HepG2 (cell line): ENCODE data around the gene CMTM1. TPM values are rescaled to one million over a fixed set of nuclear protein-coding genes. Genes with fewer than 3 reads are reported as not detected.
A peak's percentile ranks its signal among the peaks of the same experiment; 100 is the strongest.

Source experiments
- ATAC-seq: fragments of 200-7000 bp; cut with Tn5 transposase; 3 replicates; pipeline ENCODE4 v1.9.1; 2020; ENCODE audit warnings: mild to moderate bottlenecking, moderate library complexity
- BruUV-seq: library from RNA; stranded (reverse); fragments of 400-500 nt; replicated peaks from 2 replicates; lab custom pipeline; 2021; lab: Mats Ljungman, UMichigan
- CTCF ChIA-PET: fragments of 300-600 bp; formaldehyde crosslinking; extraction: SDS; loops from one replicate; lab custom pipeline; 2021; ENCODE audit warnings: low total read pairs, inconsistent platforms, low intra/inter-chr PET ratio; lab: Yijun Ruan, JAX
- POLR2A ChIA-PET: fragments of 350-600 bp; sonication (Branson Sonifier 250); formaldehyde crosslinking; loops from one replicate; lab custom pipeline; 2020; ENCODE audit warnings: antibody characterized with exemption, inconsistent platforms; lab: Yijun Ruan, JAX
- DNase-seq: peaks from one replicate; pipeline ENCODE4 v3.0.0-alpha.2; 2015; ENCODE audit warnings: low spot score
- FAIRE-seq: peaks from 3 replicates; lab custom pipeline; 2011; peaks lifted over from hg19 to GRCh38; lab: Jason Lieb, UNC
- H2AFZ ChIP-seq: one replicate; pipeline ENCODE4 v1.6.1; 2011; ENCODE audit warnings: low read length, inconsistent platforms
- H3K27ac ChIP-seq: fragments of 300-600 bp; 3 replicates; pipeline ENCODE4 v1.8.0; 2011; ENCODE audit warnings: mixed run types, mild to moderate bottlenecking, mixed read lengths, low read length, inconsistent platforms; ENCODE audit not compliant: insufficient read depth; ENCODE audit errors: extremely low read length
- H3K27me3 ChIP-seq, 2 experiments: fragments of 200-600 bp in 1 of 2; 2 replicates in 1 of 2; 3 replicates in 1 of 2; pipeline versions ENCODE4 v1.6.0 to v1.8.0; 2011; ENCODE audit warnings: low read length in 2 of 2, mild to moderate bottlenecking in 2 of 2, moderate library complexity in 2 of 2, inconsistent platforms in 1 of 2; ENCODE audit not compliant: insufficient read depth in 2 of 2, control insufficient read depth in 1 of 2
- H3K36me3 ChIP-seq, 2 experiments: fragments of 200-600 bp in 1 of 2; replicated peaks in 1 of 2; 2 replicates in 1 of 2; 3 replicates in 1 of 2; pipeline versions ENCODE4 v1.5.1 to v1.8.0; 2011; ENCODE audit warnings: low read length in 2 of 2, inconsistent platforms in 1 of 2; ENCODE audit not compliant: insufficient read depth in 2 of 2, control insufficient read depth in 1 of 2
- H3K4me1 ChIP-seq: 2 replicates; pipeline ENCODE4 v1.5.1; 2012; ENCODE audit warnings: low read length, inconsistent platforms; ENCODE audit not compliant: insufficient read depth
- H3K4me2 ChIP-seq: 2 replicates; pipeline ENCODE4 v1.6.0; 2011; ENCODE audit warnings: low read depth, low read length, inconsistent platforms
- H3K4me3 ChIP-seq, 3 experiments: fragments of 200-600 bp in 1 of 3; sonication (generic), shearing (Covaris generic) in 1 of 3; replicated peaks in 1 of 3; 2 replicates each; pipeline ENCODE4 v1.5.1; 2011 to 2016; ENCODE audit warnings: low read length in 3 of 3, inconsistent platforms in 2 of 3, low read depth in 2 of 3, mild to moderate bottlenecking in 2 of 3, control low read depth in 1 of 3, mixed read lengths in 1 of 3; ENCODE audit not compliant: insufficient read depth in 1 of 3
- H3K79me2 ChIP-seq: one replicate; pipeline ENCODE4 v1.6.1; 2011; ENCODE audit warnings: low read length, inconsistent platforms; ENCODE audit not compliant: insufficient read depth
- H3K9ac ChIP-seq: 2 replicates; pipeline ENCODE4 v1.6.0; 2011; ENCODE audit warnings: mild to moderate bottlenecking, low read depth, low read length, inconsistent platforms; ENCODE audit not compliant: insufficient read depth
- H3K9me3 ChIP-seq: 2 replicates; pipeline ENCODE4 v1.5.1; 2012; ENCODE audit warnings: mild to moderate bottlenecking, low read length
- H4K20me1 ChIP-seq: 2 replicates; pipeline ENCODE4 v1.6.0; 2011; ENCODE audit warnings: inconsistent platforms, mild to moderate bottlenecking, low read length, moderate library complexity; ENCODE audit not compliant: insufficient read depth
- ATRX ChIP-seq: sonication (generic); formaldehyde crosslinking; IDR thresholded peaks from 2 replicates; pipeline ENCODE4 v1.4.0; 2020; ENCODE audit warnings: missing genetic modification reagents, borderline replicate concordance
- CSRNP2 ChIP-seq: sonication (generic); formaldehyde crosslinking; conservative IDR thresholded peaks from 2 replicates; pipeline ENCODE4 v1.8.0; 2022; ENCODE audit warnings: low read depth, missing genetic modification reagents
- JARID2 ChIP-seq: sonication (generic); formaldehyde crosslinking; IDR thresholded peaks from 2 replicates; pipeline ENCODE4 v1.8.1; 2023; ENCODE audit warnings: missing genetic modification reagents, inconsistent platforms; ENCODE audit not compliant: insufficient replicate concordance
- MAFF ChIP-seq: IDR thresholded peaks from 2 replicates; pipeline ENCODE4 v1.6.1; 2011; ENCODE audit warnings: low read depth, low read length, improper control_type of control experiment
- MAFK ChIP-seq, 2 experiments: IDR thresholded peaks in 1 of 2; conservative IDR thresholded peaks in 1 of 2; 2 replicates each; pipeline ENCODE4 v1.6.1; 2011; ENCODE audit warnings: improper control_type of control experiment in 2 of 2, low read length in 2 of 2
- RBAK ChIP-seq: sonication (generic); formaldehyde crosslinking; IDR thresholded peaks from 2 replicates; pipeline ENCODE4 v1.5.1; 2020; ENCODE audit warnings: mild to moderate bottlenecking, missing genetic modification reagents
- SAP130 ChIP-seq: IDR thresholded peaks from 2 replicates; pipeline ENCODE4 v1.6.1; 2016; ENCODE audit warnings: low read depth
- TP53 ChIP-seq: sonication (generic); formaldehyde crosslinking; conservative IDR thresholded peaks from 2 replicates; pipeline ENCODE4 v1.4.0; 2020; ENCODE audit warnings: missing genetic modification reagents
- ZFP62 ChIP-seq: sonication (generic); formaldehyde crosslinking; IDR thresholded peaks from 2 replicates; pipeline ENCODE4 v1.4.0; 2020; ENCODE audit warnings: missing genetic modification reagents
- ZFX ChIP-seq: sonication (generic); formaldehyde crosslinking; IDR thresholded peaks from 2 replicates; pipeline ENCODE4 v1.4.0; 2020; ENCODE audit warnings: mild to moderate bottlenecking, low read depth, missing genetic modification reagents, moderate library complexity
- ZHX1 ChIP-seq: sonication (generic); formaldehyde crosslinking; IDR thresholded peaks from 2 replicates; pipeline ENCODE4 v1.8.1; 2022; ENCODE audit warnings: low read depth, mild to moderate bottlenecking, missing genetic modification reagents
- ZNF318 ChIP-seq: sonication (generic); formaldehyde crosslinking; IDR thresholded peaks from 2 replicates; pipeline ENCODE4 v1.4.0; 2020; ENCODE audit warnings: mild to moderate bottlenecking, missing genetic modification reagents
- WGBS: methylation state at CpG from one replicate; pipeline ENCODE4 v1.1.6; 2017; ENCODE audit warnings: low lambda C conversion rate; 5-methylcytosine and 5-hydroxymethylcytosine counted together
- in situ Hi-C: cut with HindIII; loops from 2 replicates; pipeline ENCODE4 v1.10.0; 2017; ENCODE audit warnings: low pct_unique_long_range_greater_than_20kb; ENCODE audit not compliant: extremely low pct_ligation_motif_present
- intact Hi-C: fragments of 100-400 bp; cut with micrococcal nuclease; formaldehyde crosslinking; loops from one replicate; pipeline ENCODE4 v1.10.0; 2022; ENCODE audit not compliant: unreplicated experiment
- polyA plus RNA-seq, 8 experiments: library from polyadenylated mRNA; depleted of rRNA in 3 of 8; stranded (reverse) in 7 of 8; unstranded in 1 of 8; fragments of >200 nt; fragmentation: Illumina TruSeq in 4 of 8; extraction: Trizol in 4 of 8; gene quantifications; 2 replicates each; pipeline versions ENCODE4 v1.2.1 to v1.2.3, GENCODE V29; 2011 to 2016; ENCODE audit warnings: low read depth in 4 of 8, missing spikeins in 1 of 8, mixed read lengths in 1 of 8; ENCODE audit not compliant: insufficient read depth in 1 of 8
- total RNA-seq, 5 experiments: library from RNA; depleted of rRNA; stranded (reverse); fragments of >200 nt; fragmentation: Illumina TruSeq; extraction: Trizol; gene quantifications; 2 replicates each; pipeline ENCODE4 v1.2.3, GENCODE V29; 2016; ENCODE audit warnings: low read depth in 1 of 5

CMTM1 gene
- total and polyA plus RNA-seq, 2 of the 13 experiments (the other 11 are each of a cell fraction or from before 2014, with no cell fraction given) = 1.7 to 2.9 TPM

- peaks cover 7% of the 10 kb centered on the region; the same call in 1 of the 2 replicates for H3K4me1 ChIP-seq
- no peak overlapping the region for H3K4me3 ChIP-seq
- ChIA-PET POLR2A (no interaction called here), CTCF (no interaction called here)
- no peak overlapping the region for H3K9ac ChIP-seq
- H3K27ac ChIP-seq = no peak overlapping the region
- in situ Hi-C loops (no loop called here), intact Hi-C loops (no loop called here)
- BruUV-seq = no TSS peak
- H4K20me1 ChIP-seq = no peaks in the 10 kb centered on the region
- no peak for DNase-seq
- H3K36me3 ChIP-seq = no peaks in the 10 kb centered on the region
- no peak for FAIRE-seq
- peaks cover 5 to 25% of the 10 kb centered on the region in 2 experiments; a peak in 4 of 5 replicates for H3K27me3 ChIP-seq
- no peak overlapping the region for H2AFZ ChIP-seq
- 57% methylated on average over 4 of the region's 4 CpGs for WGBS
- no peak for ATAC-seq
- no peaks in the 10 kb centered on the region for H3K9me3 ChIP-seq
- H3K79me2 ChIP-seq = no peaks in the 10 kb centered on the region
- H3K4me2 ChIP-seq = no peak overlapping the region
- TF ChIP-seq JARID2 (CRISPR knock-in tag) (no peak), MAFK (conservative IDR thresholded peaks at IDR 0.05 in 1 of 2, IDR thresholded peaks at IDR 0.05 in 1 of 2; ENCODE audit: low read length in 2 of 2) (peak; percentile 82 to 89), ATRX (CRISPR knock-in tag) (no peak), RBAK (no peak), ZNF318 (no peak), CSRNP2 (CRISPR knock-in tag) (no peak), ZHX1 (CRISPR knock-in tag) (no peak), MAFF (peak; percentile 77), ZFP62 (CRISPR knock-in tag) (no peak), ZFX (CRISPR knock-in tag) (no peak), TP53 (CRISPR knock-in tag) (no peak), SAP130 (CRISPR knock-in tag) (no peak)
These were observed 24.8 kb downstream of the CMTM1 start for GRCh38 chr16:66591018-66591417.
